Natural killer cell (primary cell): ENCODE measurements around the gene VWA8. TPM values are rescaled to one million over a fixed set of nuclear protein-coding genes. Genes with fewer than 3 reads are reported as not detected.

Source experiments
- ATAC-seq, 3 donors: fragments of 150-1000 bp in 2 of 3; fragments of 200-7000 bp in 1 of 3; cut with Tn5 transposase; 1 replicate in 1 of 3; 2 replicates in 2 of 3; pipeline ENCODE4 v1.10.0; 2021; ENCODE audit warnings: mild to moderate bottlenecking in 2 of 3, moderate library complexity in 2 of 3
- DNase-seq, 2 donors: peaks; one replicate each; pipeline versions ENCODE4 v3.0.0 to v3.0.0-alpha.2; 2013 to 2021; ENCODE audit warnings: mixed read lengths in 1 of 2
- H3K27ac ChIP-seq: one replicate; pipeline ENCODE4 v1.5.1; 2013; ENCODE audit warnings: mild to moderate bottlenecking, low read length
- H3K27me3 ChIP-seq: one replicate; pipeline ENCODE4 v1.6.1; 2013; ENCODE audit warnings: low read length; ENCODE audit not compliant: control insufficient read depth, insufficient read depth
- H3K36me3 ChIP-seq: one replicate; pipeline ENCODE4 v1.6.1; 2013; ENCODE audit warnings: low read length; ENCODE audit not compliant: control insufficient read depth, insufficient read depth
- H3K4me1 ChIP-seq: one replicate; pipeline ENCODE4 v1.6.1; 2013; ENCODE audit warnings: low read length; ENCODE audit not compliant: control insufficient read depth, insufficient read depth
- H3K4me3 ChIP-seq: one replicate; pipeline ENCODE4 v1.5.1; 2013; ENCODE audit warnings: low read length
- H3K9me3 ChIP-seq: one replicate; pipeline ENCODE4 v1.6.1; 2013; ENCODE audit warnings: low read length; ENCODE audit not compliant: control insufficient read depth, insufficient read depth
- H3K27ac Mint-ChIP-seq, 2 donors: one replicate each; pipeline ENCODE4 v1.8.0; 2022; ENCODE audit warnings: mild to moderate bottlenecking in 2 of 2, mixed read lengths in 2 of 2, moderate library complexity in 1 of 2
- H3K27me3 Mint-ChIP-seq, 2 donors: one replicate each; pipeline ENCODE4 v1.8.0; 2022; ENCODE audit warnings: low read depth in 2 of 2, mixed read lengths in 2 of 2
- H3K36me3 Mint-ChIP-seq: one replicate; pipeline ENCODE4 v1.8.0; 2022; ENCODE audit warnings: mixed read lengths
- H3K4me1 Mint-ChIP-seq, 2 donors: one replicate each; pipeline ENCODE4 v1.8.0; 2022; ENCODE audit warnings: mixed read lengths in 2 of 2
- H3K4me3 Mint-ChIP-seq: one replicate; pipeline ENCODE4 v1.8.0; 2022; ENCODE audit warnings: mild to moderate bottlenecking, moderate library complexity, mixed read lengths
- H3K9me3 Mint-ChIP-seq, 2 donors: one replicate each; pipeline ENCODE4 v1.8.0; 2022; ENCODE audit warnings: mixed read lengths in 2 of 2
- WGBS: methylation state at CpG from one replicate; pipeline ENCODE4 v1.1.7; 2013; ENCODE audit warnings: missing lambda C conversion rate; ENCODE audit not compliant: insufficient coverage; 5-methylcytosine and 5-hydroxymethylcytosine counted together
- intact Hi-C: fragments of 100-400 bp; cut with micrococcal nuclease; formaldehyde crosslinking; loops from one replicate; pipeline ENCODE4 v1.14.2; 2022
- total RNA-seq, 4 donors: library from RNA; stranded (reverse); fragments of 120-200 nt in 1 of 4; gene quantifications; one replicate each; pipeline versions ENCODE4 v1.2.3 to v1.2.4, GENCODE V29; 2013 to 2022
- TF ChIP-seq, protein P1 (sequence below): fragments of 200-600 bp; IDR thresholded peaks from one replicate; pipeline ENCODE4 v1.8.0; 2022; ENCODE audit warnings: antibody characterized with exemption

VWA8 gene
- total RNA-seq, 3 donors from 2014 or later (not counting 1 experiment from before 2014, with no cell fraction given) = 21.9 to 27.5 (median 22.6) TPM

DNA sequence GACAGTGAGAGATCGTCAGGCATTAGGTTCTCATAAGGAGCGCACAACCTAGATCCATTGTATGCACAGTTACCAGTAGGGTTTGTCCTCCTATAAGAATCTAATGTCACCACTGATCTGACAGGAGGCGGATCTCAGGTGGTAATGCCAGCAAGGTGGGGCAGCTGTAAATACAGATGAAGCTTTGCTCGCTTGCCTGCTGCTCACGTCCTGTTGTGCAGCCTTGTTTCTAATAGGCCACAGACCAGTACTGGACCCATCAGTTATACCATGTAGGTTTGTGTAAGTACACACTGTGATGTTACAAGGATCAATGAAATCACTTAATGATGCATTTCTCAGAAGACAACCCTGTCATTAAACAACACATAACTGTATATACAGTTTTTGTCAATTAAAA, 23.5 kb downstream of the VWA8 start:
- Histone ChIP-seq H3K4me1 (no peaks in the 10 kb centered on the region), H3K27ac (no peak overlapping the region), H3K9me3 (no peaks in the 10 kb centered on the region), H3K27me3 (no peaks in the 10 kb centered on the region), H3K36me3 (peaks cover 3% of the 10 kb centered on the region), H3K4me3 (no peak overlapping the region)
- TF ChIP-seq, protein P1, sequence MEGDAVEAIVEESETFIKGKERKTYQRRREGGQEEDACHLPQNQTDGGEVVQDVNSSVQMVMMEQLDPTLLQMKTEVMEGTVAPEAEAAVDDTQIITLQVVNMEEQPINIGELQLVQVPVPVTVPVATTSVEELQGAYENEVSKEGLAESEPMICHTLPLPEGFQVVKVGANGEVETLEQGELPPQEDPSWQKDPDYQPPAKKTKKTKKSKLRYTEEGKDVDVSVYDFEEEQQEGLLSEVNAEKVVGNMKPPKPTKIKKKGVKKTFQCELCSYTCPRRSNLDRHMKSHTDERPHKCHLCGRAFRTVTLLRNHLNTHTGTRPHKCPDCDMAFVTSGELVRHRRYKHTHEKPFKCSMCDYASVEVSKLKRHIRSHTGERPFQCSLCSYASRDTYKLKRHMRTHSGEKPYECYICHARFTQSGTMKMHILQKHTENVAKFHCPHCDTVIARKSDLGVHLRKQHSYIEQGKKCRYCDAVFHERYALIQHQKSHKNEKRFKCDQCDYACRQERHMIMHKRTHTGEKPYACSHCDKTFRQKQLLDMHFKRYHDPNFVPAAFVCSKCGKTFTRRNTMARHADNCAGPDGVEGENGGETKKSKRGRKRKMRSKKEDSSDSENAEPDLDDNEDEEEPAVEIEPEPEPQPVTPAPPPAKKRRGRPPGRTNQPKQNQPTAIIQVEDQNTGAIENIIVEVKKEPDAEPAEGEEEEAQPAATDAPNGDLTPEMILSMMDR = no peak
- H3K27ac Mint-ChIP-seq = no peak overlapping the region
- ATAC-seq = no peak
- no peak overlapping the region for H3K4me3 Mint-ChIP-seq
- DNase-seq = no peak
- no peaks in the 10 kb centered on the region for H3K27me3 Mint-ChIP-seq
- intact Hi-C loops = no loop called here
- no peaks in the 10 kb centered on the region for H3K36me3 Mint-ChIP-seq
- no peaks in the 10 kb centered on the region for H3K9me3 Mint-ChIP-seq
- H3K4me1 Mint-ChIP-seq = peaks cover 4 to 5% of the 10 kb centered on the region in 2 donors
- 98% methylated on average over 5 of the region's 5 CpGs for WGBS

DNA sequence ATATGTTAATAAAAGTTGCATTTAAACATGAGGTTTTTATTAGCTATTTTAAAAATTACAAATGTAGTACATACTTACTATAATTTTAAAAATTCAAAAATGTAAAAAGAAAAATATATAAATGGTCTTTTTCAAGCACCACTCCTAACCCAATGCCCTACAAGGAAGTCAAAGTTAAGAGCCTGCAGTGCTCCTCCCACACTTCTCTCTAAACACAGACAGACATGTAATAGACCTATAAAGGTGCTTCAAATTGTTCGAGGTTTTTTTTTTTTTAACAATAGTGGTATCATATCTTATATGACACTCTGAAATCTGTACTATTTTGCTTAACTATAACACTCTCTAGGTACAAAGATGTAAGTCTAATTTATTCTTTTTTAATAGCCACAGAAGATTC, 25.4 kb downstream of the VWA8 start:
- no peaks in the 10 kb centered on the region for H3K27me3 Mint-ChIP-seq
- H3K4me3 ChIP-seq = no peak overlapping the region
- intact Hi-C loops = no loop called here
- H3K4me3 Mint-ChIP-seq = no peak overlapping the region
- H3K27me3 ChIP-seq = no peaks in the 10 kb centered on the region
- H3K27ac Mint-ChIP-seq = no peak overlapping the region
- TF ChIP-seq, protein P1 = no peak
- no peaks in the 10 kb centered on the region for H3K36me3 ChIP-seq
- no peaks in the 10 kb centered on the region for H3K4me1 ChIP-seq
- H3K36me3 Mint-ChIP-seq = no peaks in the 10 kb centered on the region
- H3K27ac ChIP-seq = no peak overlapping the region
- WGBS = no CpG with 5 or more reads among the region's 1 CpG
- no peak for ATAC-seq
- H3K9me3 Mint-ChIP-seq = no peaks in the 10 kb centered on the region
- no peaks in the 10 kb centered on the region for H3K9me3 ChIP-seq
- DNase-seq = no peak
- H3K4me1 Mint-ChIP-seq = peaks cover 1 to 4% of the 10 kb centered on the region in 2 donors

DNA sequence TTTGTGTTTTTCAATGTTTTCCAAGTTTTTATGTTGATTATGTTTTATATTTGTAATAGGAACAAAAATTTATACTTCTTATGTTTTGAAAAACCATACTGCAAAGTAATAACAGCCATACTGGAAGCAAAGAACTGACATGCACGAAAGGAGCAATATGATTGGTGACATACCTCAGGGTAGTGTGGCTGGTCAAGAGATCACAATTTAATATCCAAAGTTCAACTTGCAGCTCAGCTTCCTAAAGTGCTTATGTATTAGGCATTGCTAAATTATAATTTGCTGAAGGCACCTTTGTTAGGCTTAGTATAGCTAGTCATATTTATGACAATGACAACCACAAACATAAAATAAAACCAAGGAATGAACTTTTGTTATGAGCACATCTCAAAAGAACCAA, 25.9 kb downstream of the VWA8 start:
- Mint-ChIP-seq H3K9me3 (no peaks in the 10 kb centered on the region), H3K27me3 (no peaks in the 10 kb centered on the region), H3K27ac (no peak overlapping the region), H3K36me3 (no peaks in the 10 kb centered on the region), H3K4me3 (no peak overlapping the region), H3K4me1 (peaks cover 0 to 4% of the 10 kb centered on the region in 2 donors)
- ATAC-seq (no peak), DNase-seq (no peak)
- Histone ChIP-seq H3K36me3 (no peaks in the 10 kb centered on the region), H3K27ac (no peak overlapping the region), H3K9me3 (no peaks in the 10 kb centered on the region), H3K27me3 (no peaks in the 10 kb centered on the region), H3K4me3 (no peak overlapping the region), H3K4me1 (no peaks in the 10 kb centered on the region)
- intact Hi-C loops = no loop called here
- WGBS = no CpG with 5 or more reads among the region's 1 CpG
- TF ChIP-seq, protein P1 = no peak

DNA sequence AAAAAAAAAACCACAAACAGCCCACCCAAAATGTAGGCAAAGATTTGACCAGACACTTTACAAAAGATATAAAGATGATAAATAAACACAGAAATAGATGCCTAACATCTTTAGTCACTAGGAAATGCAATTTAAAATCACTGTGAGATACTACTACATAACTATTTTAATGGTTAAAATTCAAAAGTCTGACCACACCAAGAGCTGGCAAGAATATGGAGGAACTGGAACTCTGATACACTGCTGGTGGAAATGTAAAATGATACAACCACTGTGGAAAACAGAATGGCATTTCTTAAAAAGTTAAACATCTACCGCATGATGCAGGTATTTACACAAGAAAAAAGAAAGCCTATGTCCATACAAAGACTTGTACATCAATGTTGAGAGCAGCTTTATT, 26.8 kb downstream of the VWA8 start:
- ATAC-seq (no peak), DNase-seq (no peak)
- no peak overlapping the region for H3K4me3 Mint-ChIP-seq
- H3K9me3 ChIP-seq = no peaks in the 10 kb centered on the region
- no peak overlapping the region for H3K27ac Mint-ChIP-seq
- H3K4me1 ChIP-seq = no peaks in the 10 kb centered on the region
- 100% methylated on average over 1 of the region's 1 CpG for WGBS
- no peaks in the 10 kb centered on the region for H3K36me3 Mint-ChIP-seq
- H3K9me3 Mint-ChIP-seq = no peaks in the 10 kb centered on the region
- H3K4me3 ChIP-seq = no peak overlapping the region
- H3K36me3 ChIP-seq = no peaks in the 10 kb centered on the region
- TF ChIP-seq, protein P1 = no peak
- intact Hi-C loops = no loop called here
- peaks cover 0 to 7% of the 10 kb centered on the region in 2 donors for H3K4me1 Mint-ChIP-seq
- no peak overlapping the region for H3K27ac ChIP-seq
- no peaks in the 10 kb centered on the region for H3K27me3 Mint-ChIP-seq
- H3K27me3 ChIP-seq = no peaks in the 10 kb centered on the region
